Transverse colon (tissue), 4 donors: ENCODE data around the gene CNST.

ENCODE experiments used
- CTCF ChIP-seq, 5 experiments: fragments of 200-600 bp in 3 of 5; fragments of 450-650 bp in 2 of 5; sonication (generic) in 3 of 5; IDR thresholded peaks; 1 replicate in 2 of 5; 2 replicates in 3 of 5; pipeline ENCODE4 v1.5.1; 2016 to 2017; ENCODE audit warnings: antibody characterized with exemption in 5 of 5, inconsistent platforms in 3 of 5, mild to moderate bottlenecking in 2 of 5, moderate library complexity in 1 of 5
- POLR2A ChIP-seq: fragments of 450-650 bp; IDR thresholded peaks from one replicate; pipeline ENCODE4 v1.6.1; 2016; ENCODE audit warnings: antibody characterized with exemption, mild to moderate bottlenecking, moderate library complexity
- POLR2AphosphoS5 ChIP-seq, 3 donors: sonication (generic); formaldehyde crosslinking; IDR thresholded peaks; one replicate each; pipeline ENCODE4 v1.6.1; 2016; ENCODE audit warnings: antibody characterized with exemption in 3 of 3

GRCh38 chr1:246687002-246687401 lies 120.7 kb downstream of the CNST start:
- no peak for TF ChIP-seq CTCF (IDR thresholded peaks at IDR 0.05)
- TF ChIP-seq POLR2A, result no peak
- no peak for TF ChIP-seq POLR2AphosphoS5 (IDR thresholded peaks at IDR 0.05)
